ENCODE measurements around the gene CATSPER1.

The CATSPER1 gene

GRCh38 chr11:66026017-66026529 lies at the start of gene CATSPER1:
CATSPER1 (minus strand) TSS chr11:66026479; CDS start chr11:66026379, 100 bp downstream.
- no peak for DNase-seq

GRCh38 chr11:66075273-66075672 lies 49.0 kb upstream of the CATSPER1 start:
- DNase-seq = no peak

DNA sequence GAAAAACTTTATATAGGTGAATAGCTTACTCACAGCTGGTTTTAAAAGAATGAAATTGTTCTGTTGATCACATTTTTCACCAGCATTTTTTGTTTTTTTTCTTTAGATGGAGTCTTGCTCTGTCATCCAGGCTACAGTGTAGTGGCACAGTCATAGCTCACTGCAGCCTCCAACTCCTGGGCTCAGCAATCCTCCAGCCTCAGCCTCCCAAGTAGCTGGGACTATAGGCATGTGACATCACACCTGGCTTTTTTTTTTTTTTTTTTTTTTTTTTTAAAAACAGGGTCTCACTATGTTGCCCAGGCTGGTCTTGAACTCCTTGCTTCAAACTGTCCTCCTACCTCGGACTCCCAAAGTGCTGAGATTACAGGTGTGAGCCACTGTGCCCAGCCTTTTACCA lies 47.4 kb upstream of the CATSPER1 start:
- DNase-seq = no peak

DNA sequence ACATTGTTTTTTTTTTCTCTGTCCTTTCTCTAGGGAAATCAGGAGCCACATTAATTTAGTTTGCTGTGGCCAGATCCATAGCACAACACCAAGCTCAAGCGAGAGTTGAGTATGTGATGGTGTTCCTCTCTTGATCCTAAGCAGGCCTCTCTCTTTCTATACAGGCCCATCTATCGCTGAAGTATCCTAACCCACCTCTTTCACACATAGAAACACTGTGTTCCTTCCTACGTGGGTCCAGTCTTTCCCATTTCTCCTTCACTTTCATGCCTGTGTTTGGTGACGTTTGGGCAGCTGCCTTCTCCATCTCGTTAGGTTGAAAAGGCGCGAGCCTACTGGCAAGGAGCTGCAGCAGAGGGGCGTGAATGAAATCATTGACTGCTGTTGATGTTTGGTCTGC lies 46.2 kb upstream of the CATSPER1 start:
- no peak for DNase-seq

DNA sequence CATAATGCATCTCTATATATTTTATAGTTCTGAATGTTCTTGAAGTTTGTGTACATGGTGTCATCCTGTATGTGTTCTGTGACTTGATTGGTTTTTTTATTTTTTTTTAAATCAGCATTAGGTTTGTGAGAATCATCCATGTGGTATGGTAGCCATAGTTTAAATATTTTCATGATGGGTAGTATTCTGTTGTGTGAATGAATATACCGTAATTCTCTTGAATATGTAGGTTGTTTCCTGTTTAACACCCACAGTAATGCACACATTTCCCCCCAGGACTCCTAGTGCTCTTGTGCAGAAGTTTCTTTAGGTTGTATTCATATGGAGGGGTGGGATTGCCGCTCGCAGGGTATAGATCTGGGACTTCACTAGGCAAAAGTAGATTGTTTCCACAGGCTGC lies 45.8 kb upstream of the CATSPER1 start:
- DNase-seq = no peak

DNA sequence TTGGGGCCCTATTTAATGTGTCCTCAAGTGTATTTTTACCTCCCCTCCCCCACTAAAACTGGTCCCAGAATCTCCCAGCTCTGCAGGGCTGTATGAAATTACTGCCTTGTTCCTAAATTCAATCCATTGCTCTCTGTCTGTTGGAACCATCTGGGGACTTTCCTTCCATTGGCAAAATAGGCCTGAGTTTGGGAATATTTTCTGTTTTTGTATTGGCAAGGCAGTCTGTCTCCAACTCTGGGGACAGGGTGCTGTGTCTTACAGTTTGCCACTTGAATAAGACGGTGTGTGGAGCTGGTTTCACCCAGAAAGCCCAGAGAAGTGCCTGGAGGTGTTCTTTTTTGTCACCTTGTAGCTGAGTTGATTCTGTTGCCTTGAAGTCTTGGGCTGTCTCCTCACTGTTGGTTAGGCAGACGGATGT lies 45.1 kb upstream of the CATSPER1 start:
- no peak for DNase-seq

DNA sequence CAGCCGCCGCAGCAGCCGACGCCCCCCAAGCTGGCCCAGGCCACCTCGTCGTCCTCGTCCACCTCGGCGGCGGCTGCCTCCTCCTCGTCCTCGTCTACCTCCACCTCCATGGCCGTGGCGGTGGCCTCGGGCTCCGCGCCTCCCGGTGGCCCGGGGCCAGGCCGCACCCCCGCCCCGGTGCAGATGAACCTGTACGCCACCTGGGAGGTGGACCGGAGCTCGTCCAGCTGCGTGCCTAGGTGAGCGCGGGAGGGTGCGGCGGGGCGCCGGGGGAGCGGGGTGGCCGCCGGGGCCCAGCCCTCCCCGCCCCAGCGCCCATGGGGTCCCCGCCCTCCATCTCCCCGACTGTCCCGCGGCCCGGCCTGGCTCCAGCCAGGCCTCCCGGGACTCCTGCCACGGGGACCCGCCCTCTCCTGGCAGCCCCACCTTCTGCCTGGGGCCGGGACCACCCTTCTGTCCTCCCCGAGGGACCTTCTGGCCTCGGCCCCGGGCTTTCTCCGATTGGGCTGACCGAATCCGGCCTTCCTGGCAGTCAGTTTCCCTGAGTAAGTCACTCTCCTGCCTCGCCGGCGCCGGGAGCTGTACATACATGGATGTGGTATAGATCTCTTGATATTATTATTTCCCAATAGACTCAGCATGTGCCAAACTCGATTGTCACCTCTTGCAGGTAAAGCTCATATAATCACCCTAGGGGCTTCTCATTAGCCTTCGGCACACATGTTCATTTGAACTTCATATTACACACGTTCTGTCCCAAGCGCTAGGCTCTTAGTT lies 44.5 kb upstream of the CATSPER1 start:
- DNase-seq = no peak

DNA sequence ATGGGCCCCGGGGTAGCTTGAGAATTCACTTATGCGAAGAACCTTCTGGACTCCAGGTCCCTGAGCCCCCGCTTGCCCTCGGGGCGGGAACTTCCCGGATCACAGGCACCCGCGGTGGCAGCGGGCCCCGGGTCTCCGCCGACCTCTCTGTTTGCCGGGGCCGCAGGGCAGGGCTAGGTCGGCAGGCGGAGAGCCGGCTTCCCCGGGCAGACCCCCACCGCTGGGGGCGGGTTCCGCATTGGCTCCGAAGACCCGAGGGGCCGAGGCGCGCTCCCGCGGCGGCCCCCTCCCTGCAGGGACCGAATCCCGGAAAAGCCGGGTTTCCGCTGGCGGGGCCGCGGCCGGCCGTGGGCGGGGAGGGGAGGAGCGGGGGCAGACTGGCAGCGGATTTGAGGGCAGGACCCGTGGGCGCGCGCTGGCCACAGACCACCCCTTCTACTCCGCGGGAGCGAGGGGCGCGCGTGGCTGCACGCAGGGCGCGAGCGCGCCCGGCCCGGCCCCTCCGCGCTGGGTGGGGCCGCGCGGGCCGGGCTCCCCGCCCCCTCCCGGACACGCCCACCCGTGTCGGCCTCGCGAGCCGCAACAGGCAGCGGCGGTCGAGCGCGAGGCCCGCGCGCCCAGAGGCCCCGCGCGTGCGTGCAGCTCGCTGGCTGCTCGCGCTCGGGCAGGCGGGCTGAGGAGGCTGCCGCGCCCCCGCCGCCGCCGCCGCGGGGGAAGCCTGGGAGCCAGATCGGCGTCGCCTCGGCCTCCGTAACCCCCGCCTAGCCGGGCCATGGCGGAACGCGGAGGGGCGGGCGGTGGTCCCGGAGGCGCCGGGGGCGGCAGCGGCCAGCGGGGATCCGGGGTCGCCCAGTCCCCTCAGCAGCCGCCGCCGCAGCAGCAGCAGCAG lies 43.7 kb upstream of the CATSPER1 start, which contains the start of gene PACS1:
Gene PACS1 (plus strand): TSS at position 558 of the 889 bp plus-strand sequence. CDS start 215 bp downstream, at position 773.
- DNase-seq = peak; percentile 82

DNA sequence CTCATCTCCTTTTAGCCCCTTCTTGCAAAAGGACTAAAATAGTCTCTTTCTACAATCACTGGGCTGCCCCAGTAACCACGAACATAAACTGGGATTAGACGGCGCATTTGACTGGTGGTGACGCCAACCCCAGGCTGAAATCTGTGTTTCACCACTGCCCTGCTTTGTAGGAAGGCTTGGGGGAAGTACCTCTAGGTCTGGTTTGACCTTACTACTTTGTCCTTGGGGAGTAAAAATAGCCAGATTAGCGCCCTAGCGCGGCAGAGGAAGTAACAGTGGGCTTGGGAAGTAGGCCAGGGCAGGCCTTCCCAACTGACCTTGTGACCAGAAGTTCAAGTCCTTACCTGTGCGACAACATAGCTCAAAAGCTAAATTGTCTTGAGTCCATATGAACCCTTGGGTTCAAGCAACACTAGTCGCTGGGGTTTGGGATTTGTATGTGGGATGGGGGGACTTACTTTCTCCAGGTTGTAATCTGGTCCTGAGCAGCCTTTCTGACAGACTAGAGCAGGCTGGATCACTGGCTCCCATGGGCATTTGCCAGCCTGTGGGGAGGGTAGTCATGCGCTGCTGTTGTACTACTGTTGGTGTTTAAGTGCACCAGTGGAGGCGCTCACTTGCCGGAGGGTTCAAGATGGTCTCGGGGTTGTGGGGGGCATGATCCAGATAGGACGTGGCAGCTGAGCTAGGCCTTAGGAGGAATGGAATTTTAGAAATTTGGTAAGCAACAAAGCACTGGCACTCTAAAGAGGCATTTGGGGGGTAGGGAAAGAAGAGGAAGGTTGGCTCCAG lies 42.8 kb upstream of the CATSPER1 start:
- peak; percentile 78 for DNase-seq

- DNase-seq = peak; percentile 29
These were observed 42.0 kb upstream of the CATSPER1 start for GRCh38 chr11:66068154-66068821.

DNA sequence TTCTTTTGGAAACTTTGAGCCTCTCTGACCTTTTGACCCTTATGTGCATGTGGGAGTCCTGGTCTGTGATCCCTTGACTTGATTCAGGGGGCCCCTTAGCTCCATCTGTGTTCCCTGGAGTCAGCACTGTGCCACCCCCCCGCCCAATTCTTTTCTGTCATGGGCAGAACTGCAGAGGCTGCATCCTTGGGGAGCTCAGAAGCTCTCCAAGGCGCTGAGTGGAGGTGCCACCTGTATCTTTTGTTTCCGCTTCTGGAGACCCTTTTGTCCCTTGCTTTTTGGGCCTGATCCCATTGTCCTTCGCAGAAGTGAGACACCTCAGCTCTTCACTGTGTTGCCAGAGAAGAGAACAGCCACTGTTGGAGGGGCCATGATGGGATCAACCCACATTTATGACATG lies 41.4 kb upstream of the CATSPER1 start:
- no peak for DNase-seq

GRCh38 chr11:66066751-66067150 lies 40.5 kb upstream of the CATSPER1 start:
- DNase-seq = no peak

DNA sequence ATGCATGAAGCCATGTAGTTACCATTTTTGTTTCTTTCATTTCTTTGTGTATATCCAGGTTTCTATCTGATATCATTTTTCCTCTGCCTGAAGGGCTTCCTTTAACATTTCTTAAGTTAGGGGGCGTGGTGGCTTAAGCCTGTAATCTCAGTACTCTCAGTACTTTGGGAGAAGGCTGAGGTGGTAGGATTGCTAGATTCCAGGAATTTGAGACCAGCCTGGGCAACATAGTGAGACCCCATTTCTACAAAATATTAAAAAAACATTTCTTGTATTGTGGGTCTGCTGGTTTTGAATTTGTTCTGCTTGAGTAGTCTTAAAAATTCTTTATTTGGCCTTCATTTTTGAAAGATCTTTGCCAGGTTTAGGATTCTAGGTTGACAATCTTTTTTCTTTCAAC lies 38.3 kb upstream of the CATSPER1 start:
- DNase-seq = no peak

- DNase-seq = no peak
These were observed 37.6 kb upstream of the CATSPER1 start for GRCh38 chr11:66063900-66064299.

DNA sequence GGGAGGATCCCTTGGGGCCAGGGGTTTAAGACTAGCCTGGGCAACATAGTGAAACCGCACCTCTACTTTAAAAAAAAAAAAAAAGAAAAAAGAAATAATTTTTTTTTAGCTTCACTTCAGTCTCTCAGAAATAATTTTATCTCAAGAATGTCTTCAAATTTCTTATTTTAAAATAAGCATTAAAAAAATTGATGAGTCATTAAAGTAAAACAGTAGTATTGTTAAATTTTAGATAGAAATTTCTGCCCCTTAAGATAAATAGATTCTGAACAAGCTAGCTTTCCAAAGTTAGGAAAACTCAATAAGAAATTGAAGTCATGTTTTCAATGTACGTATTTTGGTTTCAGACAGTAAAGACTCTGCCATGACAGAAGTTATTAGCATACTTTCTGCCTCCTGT lies 36.1 kb upstream of the CATSPER1 start:
- DNase-seq = no peak

DNA sequence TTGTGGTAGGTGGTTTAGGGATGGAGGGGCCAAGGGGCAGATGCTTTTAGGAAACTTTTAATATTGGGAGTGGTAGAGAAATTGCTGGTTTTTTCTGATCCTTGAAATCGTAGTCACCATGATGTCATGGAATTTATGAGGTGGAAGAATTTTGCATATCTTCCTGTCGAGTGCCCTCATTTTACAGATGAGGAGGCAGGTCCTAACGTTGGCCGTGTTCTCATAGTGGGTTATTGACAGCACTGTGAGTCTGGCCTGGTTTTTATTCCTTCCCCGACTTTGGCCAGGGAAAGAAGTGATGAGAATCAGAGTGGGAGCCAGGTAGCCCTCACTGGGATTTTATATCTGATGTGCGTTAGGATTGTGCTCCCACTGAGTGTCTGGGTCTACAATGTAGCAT lies 35.0 kb upstream of the CATSPER1 start:
- DNase-seq = no peak

- DNase-seq = no peak
These were observed 33.8 kb upstream of the CATSPER1 start for GRCh38 chr11:66059966-66060680.

DNA sequence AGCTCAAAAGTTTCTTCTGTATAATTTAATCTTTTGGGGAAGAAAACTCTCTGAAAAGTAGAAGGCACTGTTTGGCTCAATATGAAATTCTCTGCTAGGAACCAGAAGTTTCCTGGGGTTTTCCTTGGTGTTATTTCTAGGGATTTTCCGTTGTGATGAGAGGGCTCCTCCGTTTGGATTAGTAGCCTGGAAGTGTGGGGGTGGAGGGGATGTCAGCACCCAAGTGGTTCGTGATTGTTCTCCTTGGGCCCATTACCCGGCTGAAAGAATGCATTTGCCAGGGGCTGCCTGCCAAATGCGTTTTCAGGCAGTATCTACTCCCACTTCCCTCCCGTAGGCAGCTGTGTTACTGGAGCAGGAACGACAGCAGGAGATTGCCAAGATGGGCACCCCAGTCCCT lies 30.2 kb upstream of the CATSPER1 start:
- DNase-seq = no peak

- DNase-seq = no peak
These were observed 28.7 kb upstream of the CATSPER1 start for GRCh38 chr11:66055021-66055420.

GRCh38 chr11:66052664-66052982 lies 26.3 kb upstream of the CATSPER1 start:
- no peak for DNase-seq

DNA sequence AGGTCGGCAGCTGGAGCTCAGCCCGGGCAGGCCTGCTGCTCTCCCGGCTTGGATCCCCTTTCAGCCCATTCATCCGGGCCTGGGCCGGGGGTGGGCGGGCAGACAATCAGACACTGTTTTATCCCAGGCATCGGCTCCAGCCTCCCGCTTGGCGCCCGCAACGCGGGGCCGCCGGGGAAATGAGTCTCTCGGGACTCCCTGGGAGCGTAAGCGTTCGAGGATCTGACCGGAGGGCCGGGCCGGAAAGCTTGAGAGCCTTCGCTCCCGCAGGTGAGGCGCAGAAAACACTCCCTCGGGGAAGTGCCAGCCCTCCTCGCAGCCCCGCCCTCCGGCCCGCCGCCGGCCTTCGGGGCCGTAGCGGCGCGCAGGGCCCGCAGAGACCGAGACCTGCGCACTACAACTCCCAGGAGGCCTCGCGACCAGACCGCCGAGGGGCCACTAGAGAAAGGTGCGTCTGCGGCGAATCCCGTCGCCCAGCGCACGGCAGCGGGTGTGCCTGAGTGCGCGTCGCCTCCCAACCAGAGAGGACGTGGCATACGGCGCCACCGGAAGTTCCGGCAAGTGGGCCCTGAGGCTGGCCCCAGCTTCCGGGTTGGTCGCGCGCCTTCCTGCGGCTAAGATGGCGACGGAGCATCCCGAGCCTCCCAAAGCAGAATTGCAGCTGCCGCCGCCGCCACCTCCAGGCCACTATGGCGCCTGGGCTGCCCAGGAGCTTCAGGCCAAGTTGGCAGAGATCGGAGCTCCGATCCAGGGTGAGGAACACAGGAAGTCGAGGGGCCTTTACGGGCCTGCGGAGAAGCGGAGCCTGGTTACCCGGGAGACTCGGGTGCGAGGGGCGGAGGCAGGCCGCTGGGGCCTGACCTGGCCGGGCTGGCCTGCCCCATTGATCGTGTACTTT lies 25.7 kb upstream of the CATSPER1 start, which contains the start of gene SF3B2:
Gene SF3B2 (plus strand): TSS at position 599 of the 898 bp plus-strand sequence. CDS start 21 bp downstream, at position 620.
- peak; percentile 99 for DNase-seq

Measured in NCI-H226 (cell line).